Measurements from ENCODE around the gene KRTAP4-1. TPM values are rescaled to one million over a fixed set of nuclear protein-coding genes. Genes with fewer than 3 reads are reported as not detected.

Gene KRTAP4-1
- total RNA-seq: not detected in 2 replicates

GRCh38 chr17:41184480-41184961 is at the start of gene KRTAP4-1:
TSS of gene KRTAP4-1 (minus strand) at chr17:41184911. CDS start at chr17:41184854, 57 bp downstream.

GRCh38 chr17:41232399-41233105 is 47.8 kb upstream of the KRTAP4-1 start, which contains the start of gene KRTAP9-3:
TSS of gene KRTAP9-3 (plus strand) at chr17:41232449. CDS start at chr17:41232502, 53 bp downstream.

GRCh38 chr17:41226598-41227095 is 41.9 kb upstream of the KRTAP4-1 start, which contains the start of gene KRTAP9-2:
TSS of gene KRTAP9-2 (plus strand) at chr17:41226648. CDS start at chr17:41226655, 7 bp downstream.

GRCh38 chr17:41189837-41190318 is 5.2 kb upstream of the KRTAP4-1 start, which contains the start of gene KRTAP9-1:
TSS of gene KRTAP9-1 (plus strand) at chr17:41189887. CDS start at chr17:41189887, 0 bp downstream.

GRCh38 chr17:41177727-41178271 is 6.9 kb downstream of the KRTAP4-1 start, which contains the start of gene KRTAP4-2:
TSS of gene KRTAP4-2 (minus strand) at chr17:41178221. CDS start at chr17:41178164, 57 bp downstream.

GRCh38 chr17:41168121-41168520 is 16.6 kb downstream of the KRTAP4-1 start, which contains the start of gene KRTAP4-3:
TSS of gene KRTAP4-3 (minus strand) at chr17:41168221. CDS start at chr17:41168172, 49 bp downstream.

GRCh38 chr17:41160648-41161047 is 24.1 kb downstream of the KRTAP4-1 start, which contains the start of gene KRTAP4-4:
TSS of gene KRTAP4-4 (minus strand) at chr17:41160748. CDS start at chr17:41160691, 57 bp downstream.

GRCh38 chr17:41149652-41149985 is 35.1 kb downstream of the KRTAP4-1 start, which contains the start of gene KRTAP4-5:
TSS of gene KRTAP4-5 (minus strand) at chr17:41149825. CDS start at chr17:41149767, 58 bp downstream.

GRCh38 chr17:41140360-41141131 is 44.2 kb downstream of the KRTAP4-1 start, which contains the start of gene KRTAP4-6:
TSS of gene KRTAP4-6 (minus strand) at chr17:41140544. CDS start at chr17:41140487, 57 bp downstream.

Other genes starting within 250 kb of the KRTAP4-1 start
- 3.5 and 4.3 TPM in 2 replicates for gene KRT23, start 247.3 kb downstream of the KRTAP4-1 start, total RNA-seq
- gene KRT39, start 218.0 kb downstream of the KRTAP4-1 start, total RNA-seq: not detected in 2 replicates
- gene KRT40, start 200.6 kb downstream of the KRTAP4-1 start, total RNA-seq: not detected in 2 replicates
- not detected in 2 replicates for gene KRTAP3-3, start 190.7 kb downstream of the KRTAP4-1 start, total RNA-seq
- gene KRTAP3-2, start 185.0 kb downstream of the KRTAP4-1 start, total RNA-seq: not detected in 2 replicates
- not detected in 2 replicates for gene KRTAP3-1, start 175.8 kb downstream of the KRTAP4-1 start, total RNA-seq
- gene KRTAP1-5, start 157.7 kb downstream of the KRTAP4-1 start, total RNA-seq: 15.4 and 18.2 TPM in 2 replicates
- gene KRTAP1-4, start 154.7 kb downstream of the KRTAP4-1 start, total RNA-seq: not detected in 2 replicates
- not detected in 2 replicates for gene KRTAP1-3, start 150.0 kb downstream of the KRTAP4-1 start, total RNA-seq
- gene KRTAP1-1, start 143.5 kb downstream of the KRTAP4-1 start, total RNA-seq: 0.35 TPM in 1 of 2 replicates, not detected in the other
- gene KRTAP2-1, start 137.6 kb downstream of the KRTAP4-1 start, total RNA-seq: not detected in 2 replicates
- gene KRTAP2-2, start 129.7 kb downstream of the KRTAP4-1 start, total RNA-seq: not detected in 2 replicates
- gene KRTAP2-3, start 124.8 kb downstream of the KRTAP4-1 start, total RNA-seq: 0.89 TPM in 1 of 2 replicates, not detected in the other
- gene KRTAP2-4, start 119.0 kb downstream of the KRTAP4-1 start, total RNA-seq: not detected in 2 replicates
- not detected in 2 replicates for gene KRTAP4-7, start 100.8 kb downstream of the KRTAP4-1 start, total RNA-seq
- gene KRTAP4-8, start 86.8 kb downstream of the KRTAP4-1 start, total RNA-seq: not detected in 2 replicates
- gene KRTAP4-16, start 82.7 kb downstream of the KRTAP4-1 start, total RNA-seq: not detected in 2 replicates
- gene KRTAP4-9, start 79.5 kb downstream of the KRTAP4-1 start, total RNA-seq: not detected in 2 replicates
- gene KRTAP4-11, start 66.5 kb downstream of the KRTAP4-1 start, total RNA-seq: not detected in 2 replicates
- not detected in 2 replicates for gene KRTAP4-12, start 60.7 kb downstream of the KRTAP4-1 start, total RNA-seq
- gene KRTAP4-6, start 44.4 kb downstream of the KRTAP4-1 start, total RNA-seq: not detected in 2 replicates
- not detected in 2 replicates for gene KRTAP4-5, start 35.1 kb downstream of the KRTAP4-1 start, total RNA-seq
- not detected in 2 replicates for gene KRTAP4-4, start 24.2 kb downstream of the KRTAP4-1 start, total RNA-seq
- gene KRTAP4-3, start 16.7 kb downstream of the KRTAP4-1 start, total RNA-seq: not detected in 2 replicates
- not detected in 2 replicates for gene KRTAP4-2, start 6.7 kb downstream of the KRTAP4-1 start, total RNA-seq
- gene KRTAP9-1, start 5.0 kb upstream of the KRTAP4-1 start, total RNA-seq: not detected in 2 replicates
- not detected in 2 replicates for gene KRTAP9-2, start 41.7 kb upstream of the KRTAP4-1 start, total RNA-seq
- gene KRTAP9-3, start 47.5 kb upstream of the KRTAP4-1 start, total RNA-seq: not detected in 2 replicates
- gene KRTAP9-8, start 53.1 kb upstream of the KRTAP4-1 start, total RNA-seq: not detected in 2 replicates
- gene KRTAP9-4, start 64.8 kb upstream of the KRTAP4-1 start, total RNA-seq: not detected in 2 replicates
- gene KRTAP9-9, start 70.5 kb upstream of the KRTAP4-1 start, total RNA-seq: not detected in 2 replicates
- gene KRTAP9-6, start 80.5 kb upstream of the KRTAP4-1 start, total RNA-seq: not detected in 2 replicates
- gene KRTAP9-7, start 90.8 kb upstream of the KRTAP4-1 start, total RNA-seq: not detected in 2 replicates
- gene KRTAP29-1, start 117.9 kb upstream of the KRTAP4-1 start, total RNA-seq: not detected in 2 replicates
- not detected in 2 replicates for gene KRTAP16-1, start 124.4 kb upstream of the KRTAP4-1 start, total RNA-seq
- not detected in 2 replicates for gene KRTAP17-1, start 130.8 kb upstream of the KRTAP4-1 start, total RNA-seq
- not detected in 2 replicates for gene KRT33A, start 165.9 kb upstream of the KRTAP4-1 start, total RNA-seq
- gene KRT33B, start 184.9 kb upstream of the KRTAP4-1 start, total RNA-seq: under 0.01 TPM in 1 of 2 replicates, not detected in the other
- 115 and 121 TPM in 2 replicates for gene KRT34, start 197.4 kb upstream of the KRTAP4-1 start, total RNA-seq
- gene KRT31, start 212.7 kb upstream of the KRTAP4-1 start, total RNA-seq: not detected in 2 replicates
- 0.71 TPM in 1 of 2 replicates, not detected in the other for gene KRT37, start 239.7 kb upstream of the KRTAP4-1 start, total RNA-seq

Data from myometrial cell (primary cell).